Mesothelial cell of epicardium (in vitro differentiated cells): ENCODE data around the gene FAM53B. TPM values are rescaled to one million over a fixed set of nuclear protein-coding genes. Genes with fewer than 3 reads are reported as not detected.

Source experiments
- DNase-seq, 2 experiments: peaks; one replicate each; pipeline ENCODE4 v3.0.0; 2021; ENCODE audit warnings: low spot score in 2 of 2; ENCODE audit not compliant: unreplicated experiment in 2 of 2
- H3K27ac Mint-ChIP-seq: 2 replicates; pipeline ENCODE4 v1.8.0; 2021; ENCODE audit warnings: mixed read lengths
- H3K27me3 Mint-ChIP-seq: 2 replicates; pipeline ENCODE4 v1.8.0; 2021; ENCODE audit warnings: low read depth, mixed read lengths
- H3K36me3 Mint-ChIP-seq: 2 replicates; pipeline ENCODE4 v1.8.0; 2021; ENCODE audit warnings: mixed read lengths
- H3K4me1 Mint-ChIP-seq: 2 replicates; pipeline ENCODE4 v1.8.0; 2021; ENCODE audit warnings: mixed read lengths
- H3K4me3 Mint-ChIP-seq: 2 replicates; pipeline ENCODE4 v1.8.0; 2021; ENCODE audit warnings: mild to moderate bottlenecking, moderate library complexity, mixed read lengths
- H3K9me3 Mint-ChIP-seq: 2 replicates; pipeline ENCODE4 v1.8.0; 2021; ENCODE audit warnings: mixed read lengths
- CTCF ChIP-seq: fragments of 200-600 bp; sonication (generic); IDR thresholded peaks from one replicate; pipeline ENCODE4 v1.5.0; 2021; ENCODE audit warnings: antibody characterized with exemption; ENCODE audit not compliant: unreplicated experiment
- total RNA-seq: library from RNA; stranded (reverse); gene quantifications from 3 replicates; pipeline ENCODE4 v1.2.1, GENCODE V29; 2021

Gene FAM53B
- total RNA-seq, 1 donor from 2014 or later: 42.0 TPM

GRCh38 chr10:124593431-124593985, 150.7 kb downstream of the FAM53B start:
- DNase-seq: no peak
- H3K9me3 Mint-ChIP-seq: peaks cover 11% of the 10 kb centered on the region
- peaks cover 16% of the 10 kb centered on the region for H3K4me1 Mint-ChIP-seq

GRCh38 chr10:124592736-124593430, 151.3 kb downstream of the FAM53B start:
- no peak for DNase-seq
- no peak for TF ChIP-seq CTCF
- Mint-ChIP-seq H3K4me3 (no peak overlapping the region), H3K27me3 (no peaks in the 10 kb centered on the region), H3K36me3 (peaks cover 5% of the 10 kb centered on the region), H3K4me1 (peaks cover 20% of the 10 kb centered on the region), H3K27ac (no peak overlapping the region), H3K9me3 (peaks cover 11% of the 10 kb centered on the region)

More at GRCh38 chr10:124593431-124593985, 150.7 kb downstream of the FAM53B start:
- no peak overlapping the region for H3K27ac Mint-ChIP-seq
- no peak for TF ChIP-seq CTCF
- no peaks in the 10 kb centered on the region for H3K27me3 Mint-ChIP-seq
- no peak overlapping the region for H3K4me3 Mint-ChIP-seq
- H3K36me3 Mint-ChIP-seq: peaks cover 5% of the 10 kb centered on the region

- no peak for DNase-seq
- Mint-ChIP-seq H3K27me3 (no peaks in the 10 kb centered on the region), H3K27ac (no peak overlapping the region), H3K9me3 (peaks cover 11% of the 10 kb centered on the region), H3K4me3 (no peak overlapping the region), H3K36me3 (peaks cover 5% of the 10 kb centered on the region), H3K4me1 (peaks cover 20% of the 10 kb centered on the region)
- TF ChIP-seq CTCF: no peak
These were observed 152.1 kb downstream of the FAM53B start for GRCh38 chr10:124592101-124592500.

- H3K27me3 Mint-ChIP-seq: no peaks in the 10 kb centered on the region
- DNase-seq: no peak
- TF ChIP-seq CTCF: no peak
- H3K36me3 Mint-ChIP-seq: peaks cover 5% of the 10 kb centered on the region
- H3K27ac Mint-ChIP-seq: no peak overlapping the region
- H3K4me1 Mint-ChIP-seq: peaks cover 20% of the 10 kb centered on the region
- H3K9me3 Mint-ChIP-seq: peaks cover 11% of the 10 kb centered on the region
- no peak overlapping the region for H3K4me3 Mint-ChIP-seq
These were observed 153.1 kb downstream of the FAM53B start for GRCh38 chr10:124591123-124591495.

- Mint-ChIP-seq H3K36me3 (peaks cover 5% of the 10 kb centered on the region), H3K9me3 (peaks cover 7% of the 10 kb centered on the region), H3K4me3 (no peak overlapping the region), H3K4me1 (peaks cover 20% of the 10 kb centered on the region), H3K27me3 (no peaks in the 10 kb centered on the region), H3K27ac (no peak overlapping the region)
- no peak for TF ChIP-seq CTCF
- DNase-seq: no peak
These were observed 153.7 kb downstream of the FAM53B start for GRCh38 chr10:124590216-124591122.
